Thymus (tissue), 14 donors: ENCODE measurements around the gene EIF4E. TPM values are rescaled to one million over a fixed set of nuclear protein-coding genes. Genes with fewer than 3 reads are reported as not detected.

Source experiments
- DNase-seq, 9 donors: peaks; one replicate each; pipeline ENCODE4 v3.0.0-alpha.2; 2013; ENCODE audit warnings: low spot score in 9 of 9, low read depth in 6 of 9, missing footprints in 1 of 9
- H3K27ac ChIP-seq, 2 donors: one replicate each; pipeline ENCODE4 v1.5.1; 2013; ENCODE audit warnings: control low read depth in 1 of 2, low read depth in 1 of 2, low read length in 1 of 2, mild to moderate bottlenecking in 1 of 2, moderate library complexity in 1 of 2
- H3K27me3 ChIP-seq, 2 donors: one replicate each; pipeline ENCODE4 v1.5.1; 2013; ENCODE audit warnings: low read length in 1 of 2; ENCODE audit not compliant: control insufficient read depth in 2 of 2, insufficient read depth in 1 of 2
- H3K36me3 ChIP-seq, 2 donors: one replicate each; pipeline ENCODE4 v1.5.1; 2013; ENCODE audit warnings: low read length in 1 of 2, mild to moderate bottlenecking in 1 of 2, moderate library complexity in 1 of 2; ENCODE audit not compliant: control insufficient read depth in 2 of 2, insufficient read depth in 2 of 2
- H3K4me1 ChIP-seq, 2 donors: one replicate each; pipeline ENCODE4 v1.5.1; 2013; ENCODE audit warnings: low read length in 2 of 2; ENCODE audit not compliant: control insufficient read depth in 2 of 2, insufficient read depth in 2 of 2
- H3K4me3 ChIP-seq, 2 donors: one replicate each; pipeline ENCODE4 v1.5.1; 2013; ENCODE audit warnings: low read length in 2 of 2, control low read depth in 1 of 2, mild to moderate bottlenecking in 1 of 2
- H3K9me3 ChIP-seq, 2 donors: one replicate each; pipeline ENCODE4 v1.5.1; 2013; ENCODE audit warnings: low read length in 1 of 2, mild to moderate bottlenecking in 1 of 2; ENCODE audit not compliant: control insufficient read depth in 2 of 2, insufficient read depth in 1 of 2
- WGBS: extraction: QIAGEN DNeasy Blood & Tissue Kit; methylation state at CpG from one replicate; pipeline ENCODE4 v1.1.7; 2013; 5-methylcytosine and 5-hydroxymethylcytosine counted together
- long read RNA-seq, 10 donors: transcript quantifications; one replicate each; lab custom pipeline, GENCODE V29; 2026
- polyA plus RNA-seq: library from polyadenylated mRNA; stranded (reverse); fragments of 200-250 nt; gene quantifications from one replicate; pipeline ENCODE4 v1.2.3, GENCODE V29; 2013
- total RNA-seq: library from RNA; stranded (reverse); fragments of 120-200 nt; gene quantifications from one replicate; pipeline ENCODE4 v1.2.4, GENCODE V29; 2013
- donor health status: healthy.

EIF4E gene
- 125 TPM for total RNA-seq
- 30.0 TPM for polyA plus RNA-seq
- long read RNA-seq, donor 1, full-length matches to known transcripts = 8 of 8 reads
- long read RNA-seq, donor 1, partial matches to known transcripts = 0 of 8 reads
- long read RNA-seq, donor 1, other reads (novel, unspliced or antisense) = 0 of 8 reads
- long read RNA-seq, donor 2 = 0 reads
- long read RNA-seq, donor 3, full-length matches to known transcripts = 48 of 55 reads
- long read RNA-seq, donor 3, partial matches to known transcripts = 7 of 55 reads
- long read RNA-seq, donor 3, other reads (novel, unspliced or antisense) = 0 of 55 reads
- long read RNA-seq, donor 4, full-length matches to known transcripts = 13 of 13 reads
- long read RNA-seq, donor 4, partial matches to known transcripts = 0 of 13 reads
- long read RNA-seq, donor 4, other reads (novel, unspliced or antisense) = 0 of 13 reads
- long read RNA-seq, donor 5, full-length matches to known transcripts = 53 of 59 reads
- long read RNA-seq, donor 5, partial matches to known transcripts = 6 of 59 reads
- long read RNA-seq, donor 5, other reads (novel, unspliced or antisense) = 0 of 59 reads
- long read RNA-seq, donor 6, full-length matches to known transcripts = 27 of 27 reads
- long read RNA-seq, donor 6, partial matches to known transcripts = 0 of 27 reads
- long read RNA-seq, donor 6, other reads (novel, unspliced or antisense) = 0 of 27 reads
- long read RNA-seq, donor 7, full-length matches to known transcripts = 53 of 53 reads
- long read RNA-seq, donor 7, partial matches to known transcripts = 0 of 53 reads
- long read RNA-seq, donor 7, other reads (novel, unspliced or antisense) = 0 of 53 reads
- long read RNA-seq, donor 8, full-length matches to known transcripts = 12 of 12 reads
- long read RNA-seq, donor 8, partial matches to known transcripts = 0 of 12 reads
- long read RNA-seq, donor 8, other reads (novel, unspliced or antisense) = 0 of 12 reads
- long read RNA-seq, donor 9, full-length matches to known transcripts = 30 of 30 reads
- long read RNA-seq, donor 9, partial matches to known transcripts = 0 of 30 reads
- long read RNA-seq, donor 9, other reads (novel, unspliced or antisense) = 0 of 30 reads
- long read RNA-seq, donor 10, full-length matches to known transcripts = 20 of 20 reads
- long read RNA-seq, donor 10, partial matches to known transcripts = 0 of 20 reads
- long read RNA-seq, donor 10, other reads (novel, unspliced or antisense) = 0 of 20 reads

DNA sequence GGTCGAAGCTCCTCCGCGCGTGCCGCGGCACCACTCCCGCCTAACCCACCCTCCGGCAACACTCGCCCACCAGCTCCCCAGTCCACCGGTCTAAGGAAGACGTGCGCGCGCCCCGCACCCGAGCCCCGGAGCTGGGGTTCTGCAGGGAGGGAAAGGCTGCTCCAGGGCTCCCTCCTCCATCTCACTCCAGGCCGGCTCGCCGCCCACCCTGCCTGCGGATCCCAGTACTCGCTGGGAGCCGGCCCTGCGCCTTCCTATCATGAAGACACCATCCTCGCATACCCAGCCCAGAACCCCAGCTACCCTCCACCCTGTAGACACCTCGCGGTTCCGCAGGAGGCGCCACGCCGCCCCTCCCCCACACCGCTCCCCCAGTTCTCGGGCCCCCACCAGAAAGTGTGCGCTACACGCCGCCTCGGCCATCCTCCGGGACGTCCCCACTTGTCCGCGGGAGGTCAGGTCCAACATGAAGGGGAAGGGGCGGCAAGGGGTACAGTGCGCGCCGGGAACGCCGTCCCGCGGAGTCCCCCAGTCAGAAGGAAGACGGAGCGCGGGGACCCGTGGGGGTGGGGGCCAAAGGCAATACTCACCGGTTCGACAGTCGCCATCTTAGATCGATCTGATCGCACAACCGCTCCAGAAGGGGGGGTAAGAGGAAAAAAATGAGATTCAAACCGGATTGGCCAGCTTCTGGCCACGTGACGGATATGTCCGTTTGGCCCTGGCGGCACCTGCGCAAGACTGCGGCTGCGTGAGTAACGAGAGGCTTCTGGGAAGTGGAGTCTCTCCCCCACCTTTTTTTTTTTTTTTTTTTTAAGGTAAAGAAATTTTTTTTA is at the start of gene EIF4E:
EIF4E (minus strand) TSS at position 629 of the 836 bp plus-strand sequence; CDS start at position 608, 21 bp downstream.
- H3K4me1 ChIP-seq = peaks cover 5 to 15% of the 10 kb centered on the region in 2 donors
- peak within 1 kb of the TSS; percentile 97 to 98 for H3K27ac ChIP-seq
- peaks cover 0 to 8% of the 10 kb centered on the region in 2 donors for H3K9me3 ChIP-seq
- peak; percentile 94 to 99 (median 97) for DNase-seq
- WGBS = under 1% methylated on average over 68 of the region's 68 CpGs
- H3K27me3 ChIP-seq = no peaks in the 10 kb centered on the region
- H3K36me3 ChIP-seq = peaks cover 5 to 14% of the 10 kb centered on the region in 2 donors
- H3K4me3 ChIP-seq = peak within 1 kb of the TSS; percentile 67 to 74

- no peaks in the 10 kb centered on the region for H3K4me1 ChIP-seq
- H3K27me3 ChIP-seq = no peaks in the 10 kb centered on the region
- no peak overlapping the region for H3K4me3 ChIP-seq
- H3K9me3 ChIP-seq = no peaks in the 10 kb centered on the region
- WGBS = 89% methylated on average over 7 of the region's 7 CpGs
- no peak for DNase-seq
- no peak overlapping the region for H3K27ac ChIP-seq
- H3K36me3 ChIP-seq = no peaks in the 10 kb centered on the region
These were observed 48.6 kb upstream of the EIF4E start for GRCh38 chr4:98977557-98977956.

DNA sequence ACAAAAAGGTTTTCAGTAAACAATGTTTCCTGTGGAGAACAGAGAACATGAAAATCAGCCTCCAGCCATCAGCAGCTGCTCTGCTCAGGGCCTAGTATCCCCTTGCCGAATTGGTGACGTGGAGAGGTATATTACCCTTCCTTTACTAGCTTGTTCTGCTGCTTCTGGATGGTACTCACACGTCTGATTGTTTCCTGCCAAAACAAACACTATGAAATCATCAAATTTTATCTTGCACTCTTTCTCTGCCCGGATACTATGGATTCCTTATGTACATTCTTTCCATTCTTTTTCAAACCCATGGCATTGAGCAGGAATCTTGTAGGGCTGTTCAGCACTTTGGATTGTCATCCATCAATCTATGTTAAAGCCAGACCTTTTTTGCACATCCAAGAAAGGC is 47.8 kb upstream of the EIF4E start:
- no peak overlapping the region for H3K27ac ChIP-seq
- no peak overlapping the region for H3K4me3 ChIP-seq
- H3K4me1 ChIP-seq = no peaks in the 10 kb centered on the region
- WGBS = 96% methylated on average over 4 of the region's 4 CpGs
- no peak for DNase-seq
- H3K27me3 ChIP-seq = no peaks in the 10 kb centered on the region
- H3K9me3 ChIP-seq = no peaks in the 10 kb centered on the region
- no peaks in the 10 kb centered on the region for H3K36me3 ChIP-seq

DNA sequence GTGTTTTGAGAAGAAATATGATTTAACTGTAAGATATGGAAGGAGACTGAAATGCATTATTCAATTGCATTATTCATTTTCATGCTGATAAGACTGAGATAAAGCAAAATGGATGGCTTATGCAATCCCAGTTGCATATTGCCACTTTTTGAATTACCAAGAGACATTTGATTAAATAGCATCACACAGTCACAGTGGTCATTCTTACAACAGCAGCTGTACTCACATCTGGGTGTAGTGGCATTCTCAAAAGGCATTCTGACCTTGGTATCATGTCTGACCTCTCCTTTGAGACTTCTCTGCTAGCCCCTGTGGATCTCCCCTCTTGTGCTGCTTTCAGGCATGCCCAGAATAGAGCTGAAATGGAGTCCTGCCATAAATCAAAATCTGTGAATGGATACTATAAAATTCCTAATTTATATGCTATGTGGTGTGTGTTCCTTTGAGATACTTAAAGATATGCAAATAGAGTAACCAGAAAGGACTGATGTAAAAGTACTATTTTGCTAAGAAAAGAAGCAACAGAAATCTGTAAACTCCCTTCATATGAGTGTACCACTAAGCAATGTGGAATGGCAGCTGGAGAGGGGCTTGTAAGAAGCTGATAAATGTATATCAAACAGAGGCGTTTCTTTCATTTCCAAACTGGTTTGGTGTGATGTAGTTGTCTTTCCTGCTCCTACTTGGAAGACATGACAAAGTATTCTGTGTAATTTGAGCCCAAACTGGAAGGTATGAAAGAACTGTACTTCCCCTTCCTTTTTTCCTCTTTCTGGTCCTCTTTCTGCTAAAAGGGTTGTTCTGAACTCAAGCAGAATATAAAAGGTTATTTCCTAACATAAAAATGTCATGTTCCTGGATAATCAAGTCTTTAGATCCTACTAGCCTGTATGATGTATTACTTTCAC is 41.2 kb upstream of the EIF4E start:
- no peaks in the 10 kb centered on the region for H3K4me1 ChIP-seq
- no peaks in the 10 kb centered on the region for H3K9me3 ChIP-seq
- no peak overlapping the region for H3K27ac ChIP-seq
- no peak overlapping the region for H3K4me3 ChIP-seq
- DNase-seq = no peak
- WGBS = 71% methylated on average over 1 of the region's 1 CpG
- no peaks in the 10 kb centered on the region for H3K27me3 ChIP-seq
- no peaks in the 10 kb centered on the region for H3K36me3 ChIP-seq

- no peak overlapping the region for H3K4me3 ChIP-seq
- H3K9me3 ChIP-seq = no peaks in the 10 kb centered on the region
- no peaks in the 10 kb centered on the region for H3K27me3 ChIP-seq
- no peak overlapping the region for H3K27ac ChIP-seq
- no peaks in the 10 kb centered on the region for H3K4me1 ChIP-seq
- WGBS = 98% methylated on average over 3 of the region's 3 CpGs
- H3K36me3 ChIP-seq = no peaks in the 10 kb centered on the region
- DNase-seq = no peak
These were observed 38.9 kb upstream of the EIF4E start for GRCh38 chr4:98967786-98968329.

GRCh38 chr4:98966926-98967325 is 38.0 kb upstream of the EIF4E start:
- 98% methylated on average over 3 of the region's 3 CpGs for WGBS
- Histone ChIP-seq H3K4me1 (no peaks in the 10 kb centered on the region), H3K36me3 (no peaks in the 10 kb centered on the region), H3K9me3 (no peaks in the 10 kb centered on the region), H3K27ac (no peak overlapping the region), H3K4me3 (no peak overlapping the region), H3K27me3 (no peaks in the 10 kb centered on the region)
- no peak for DNase-seq

DNA sequence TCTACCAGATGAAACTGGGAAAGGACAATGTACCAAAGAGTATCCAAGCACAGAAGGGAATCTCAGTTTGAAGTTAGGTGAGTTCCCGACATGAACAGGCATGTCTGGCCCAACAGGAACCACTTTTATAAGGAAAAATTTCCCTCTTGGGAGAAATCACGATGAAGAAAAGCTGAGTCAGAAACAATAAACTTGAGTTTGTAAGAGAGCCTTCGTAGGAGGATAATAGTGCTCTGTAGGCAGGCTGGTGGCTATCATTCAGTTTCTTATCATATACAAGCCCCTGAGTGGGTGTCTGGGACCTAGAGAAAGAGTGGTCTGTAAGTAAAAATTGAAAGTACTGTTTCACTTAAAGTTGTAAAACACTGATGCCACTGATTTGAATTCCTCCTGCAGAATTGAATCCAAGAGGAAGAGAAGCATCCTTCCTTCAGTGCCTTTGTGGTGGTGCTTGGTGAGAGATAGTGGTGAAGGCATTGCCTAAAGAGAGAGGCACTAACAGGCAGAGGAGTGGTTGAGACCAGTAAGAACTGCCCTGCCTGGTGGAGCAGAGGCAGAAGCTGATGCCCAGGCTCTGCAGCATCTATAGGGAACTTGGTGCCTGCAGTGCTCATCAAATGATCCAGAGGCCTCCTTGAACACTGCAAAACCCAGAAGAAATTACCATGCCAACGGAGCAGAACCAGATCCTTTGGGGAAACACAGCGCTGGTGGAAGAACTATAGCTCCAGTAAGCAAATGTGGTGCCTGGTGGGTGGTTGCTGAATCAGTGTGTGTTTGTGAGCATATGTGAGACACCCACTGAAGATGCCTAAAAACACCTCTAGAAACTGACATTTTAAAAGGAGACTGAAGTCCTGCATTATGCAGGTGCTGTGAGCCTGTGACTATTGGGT is 34.9 kb upstream of the EIF4E start:
- no peaks in the 10 kb centered on the region for H3K4me1 ChIP-seq
- H3K4me3 ChIP-seq = no peak overlapping the region
- no peak overlapping the region for H3K27ac ChIP-seq
- H3K36me3 ChIP-seq = no peaks in the 10 kb centered on the region
- H3K9me3 ChIP-seq = no peaks in the 10 kb centered on the region
- H3K27me3 ChIP-seq = no peaks in the 10 kb centered on the region
- no peak for DNase-seq
- 94% methylated on average over 5 of the region's 5 CpGs for WGBS
